Natural killer cell (primary cell): ENCODE measurements around the gene PTPN9. TPM values are rescaled to one million over a fixed set of nuclear protein-coding genes. Genes with fewer than 3 reads are reported as not detected.
A peak's percentile ranks its signal among the peaks of the same experiment; 100 is the strongest.

Experiments used
- ATAC-seq, 3 donors: fragments of 150-1000 bp in 2 of 3; fragments of 200-7000 bp in 1 of 3; cut with Tn5 transposase; 1 replicate in 1 of 3; 2 replicates in 2 of 3; pipeline ENCODE4 v1.10.0; 2021; ENCODE audit warnings: mild to moderate bottlenecking in 2 of 3, moderate library complexity in 2 of 3
- DNase-seq, 2 donors: peaks; one replicate each; pipeline versions ENCODE4 v3.0.0 to v3.0.0-alpha.2; 2013 to 2021; ENCODE audit warnings: mixed read lengths in 1 of 2
- H3K27ac ChIP-seq: one replicate; pipeline ENCODE4 v1.5.1; 2013; ENCODE audit warnings: mild to moderate bottlenecking, low read length
- H3K27me3 ChIP-seq: one replicate; pipeline ENCODE4 v1.6.1; 2013; ENCODE audit warnings: low read length; ENCODE audit not compliant: control insufficient read depth, insufficient read depth
- H3K36me3 ChIP-seq: one replicate; pipeline ENCODE4 v1.6.1; 2013; ENCODE audit warnings: low read length; ENCODE audit not compliant: control insufficient read depth, insufficient read depth
- H3K4me1 ChIP-seq: one replicate; pipeline ENCODE4 v1.6.1; 2013; ENCODE audit warnings: low read length; ENCODE audit not compliant: control insufficient read depth, insufficient read depth
- H3K4me3 ChIP-seq: one replicate; pipeline ENCODE4 v1.5.1; 2013; ENCODE audit warnings: low read length
- H3K9me3 ChIP-seq: one replicate; pipeline ENCODE4 v1.6.1; 2013; ENCODE audit warnings: low read length; ENCODE audit not compliant: control insufficient read depth, insufficient read depth
- H3K27ac Mint-ChIP-seq, 2 donors: one replicate each; pipeline ENCODE4 v1.8.0; 2022; ENCODE audit warnings: mild to moderate bottlenecking in 2 of 2, mixed read lengths in 2 of 2, moderate library complexity in 1 of 2
- H3K27me3 Mint-ChIP-seq, 2 donors: one replicate each; pipeline ENCODE4 v1.8.0; 2022; ENCODE audit warnings: low read depth in 2 of 2, mixed read lengths in 2 of 2
- H3K36me3 Mint-ChIP-seq: one replicate; pipeline ENCODE4 v1.8.0; 2022; ENCODE audit warnings: mixed read lengths
- H3K4me1 Mint-ChIP-seq, 2 donors: one replicate each; pipeline ENCODE4 v1.8.0; 2022; ENCODE audit warnings: mixed read lengths in 2 of 2
- H3K4me3 Mint-ChIP-seq: one replicate; pipeline ENCODE4 v1.8.0; 2022; ENCODE audit warnings: mild to moderate bottlenecking, moderate library complexity, mixed read lengths
- H3K9me3 Mint-ChIP-seq, 2 donors: one replicate each; pipeline ENCODE4 v1.8.0; 2022; ENCODE audit warnings: mixed read lengths in 2 of 2
- CTCF ChIP-seq: fragments of 200-600 bp; IDR thresholded peaks from one replicate; pipeline ENCODE4 v1.8.0; 2022; ENCODE audit warnings: antibody characterized with exemption
- WGBS: methylation state at CpG from one replicate; pipeline ENCODE4 v1.1.7; 2013; ENCODE audit warnings: missing lambda C conversion rate; ENCODE audit not compliant: insufficient coverage; 5-methylcytosine and 5-hydroxymethylcytosine counted together
- intact Hi-C: fragments of 100-400 bp; cut with micrococcal nuclease; formaldehyde crosslinking; loops from one replicate; pipeline ENCODE4 v1.14.2; 2022
- total RNA-seq, 4 donors: library from RNA; stranded (reverse); fragments of 120-200 nt in 1 of 4; gene quantifications; one replicate each; pipeline versions ENCODE4 v1.2.3 to v1.2.4, GENCODE V29; 2013 to 2022

PTPN9 gene
- total RNA-seq, 3 donors from 2014 or later (not counting 1 experiment from before 2014, with no cell fraction given): 28.3 to 33.0 (median 28.9) TPM

- Histone ChIP-seq H3K4me1 (no peaks in the 10 kb centered on the region), H3K4me3 (no peak overlapping the region), H3K27ac (no peak overlapping the region), H3K36me3 (no peaks in the 10 kb centered on the region), H3K9me3 (no peaks in the 10 kb centered on the region), H3K27me3 (no peaks in the 10 kb centered on the region)
- 100% methylated on average over 1 of the region's 1 CpG for WGBS
- intact Hi-C loops: no loop called here
- Mint-ChIP-seq H3K4me1 (peaks cover 26 to 33% of the 10 kb centered on the region in 2 donors), H3K27ac (peak overlapping the region in 1 of 2 donors; percentile 4), H3K9me3 (no peaks in the 10 kb centered on the region), H3K4me3 (no peak overlapping the region), H3K27me3 (no peaks in the 10 kb centered on the region), H3K36me3 (no peaks in the 10 kb centered on the region)
- TF ChIP-seq CTCF: no peak
- ATAC-seq (no peak), DNase-seq (no peak)
These were observed 45.2 kb downstream of the PTPN9 start for GRCh38 chr15:75533945-75534344.

- H3K9me3 ChIP-seq: no peaks in the 10 kb centered on the region
- no peak for ATAC-seq
- intact Hi-C loops: no loop called here
- H3K27ac ChIP-seq: no peak overlapping the region
- Mint-ChIP-seq H3K36me3 (no peaks in the 10 kb centered on the region), H3K4me1 (peaks cover 18 to 27% of the 10 kb centered on the region in 2 donors), H3K27ac (peak overlapping the region; percentile 45 to 46), H3K9me3 (no peaks in the 10 kb centered on the region), H3K4me3 (no peak overlapping the region), H3K27me3 (no peaks in the 10 kb centered on the region)
- 100% methylated on average over 1 of the region's 1 CpG for WGBS
- no peaks in the 10 kb centered on the region for H3K27me3 ChIP-seq
- peak in 1 of 2 donors; percentile 26 for DNase-seq
- no peaks in the 10 kb centered on the region for H3K36me3 ChIP-seq
- no peaks in the 10 kb centered on the region for H3K4me1 ChIP-seq
- no peak overlapping the region for H3K4me3 ChIP-seq
- no peak for TF ChIP-seq CTCF
These were observed 46.5 kb downstream of the PTPN9 start for GRCh38 chr15:75532413-75533250.

GRCh38 chr15:75531041-75531450 lies 48.1 kb downstream of the PTPN9 start:
- no peaks in the 10 kb centered on the region for H3K9me3 ChIP-seq
- no peak overlapping the region for H3K4me3 ChIP-seq
- WGBS: 84% methylated on average over 3 of the region's 3 CpGs
- Mint-ChIP-seq H3K36me3 (peaks cover 13% of the 10 kb centered on the region), H3K4me1 (peaks cover 12 to 29% of the 10 kb centered on the region in 2 donors), H3K27ac (no peak overlapping the region), H3K9me3 (no peaks in the 10 kb centered on the region), H3K27me3 (no peaks in the 10 kb centered on the region), H3K4me3 (no peak overlapping the region)
- H3K27ac ChIP-seq: no peak overlapping the region
- TF ChIP-seq CTCF: no peak
- ATAC-seq: no peak
- H3K27me3 ChIP-seq: no peaks in the 10 kb centered on the region
- no peak for DNase-seq
- H3K4me1 ChIP-seq: no peaks in the 10 kb centered on the region
- H3K36me3 ChIP-seq: peaks cover 9% of the 10 kb centered on the region
- intact Hi-C loops: no loop called here
